NCI-H460 (cell line): Measurements from ENCODE around the gene SSR3. TPM values are rescaled to one million over a fixed set of nuclear protein-coding genes. Genes with fewer than 3 reads are reported as not detected.

Experiments used
- DNase-seq: peaks from one replicate; pipeline ENCODE4 v3.0.0-alpha.2; 2016; ENCODE audit warnings: low read depth; ENCODE audit errors: extremely low read depth
- total RNA-seq: library from RNA; depleted of rRNA; stranded (reverse); fragments of >200 nt; shearing (Covaris generic); gene quantifications from 2 replicates; pipeline ENCODE4 v1.2.3, GENCODE V29; 2014; rRNA removed

Gene SSR3
- total RNA-seq, 1 experiment from 2014 or later, result 276 TPM

DNA sequence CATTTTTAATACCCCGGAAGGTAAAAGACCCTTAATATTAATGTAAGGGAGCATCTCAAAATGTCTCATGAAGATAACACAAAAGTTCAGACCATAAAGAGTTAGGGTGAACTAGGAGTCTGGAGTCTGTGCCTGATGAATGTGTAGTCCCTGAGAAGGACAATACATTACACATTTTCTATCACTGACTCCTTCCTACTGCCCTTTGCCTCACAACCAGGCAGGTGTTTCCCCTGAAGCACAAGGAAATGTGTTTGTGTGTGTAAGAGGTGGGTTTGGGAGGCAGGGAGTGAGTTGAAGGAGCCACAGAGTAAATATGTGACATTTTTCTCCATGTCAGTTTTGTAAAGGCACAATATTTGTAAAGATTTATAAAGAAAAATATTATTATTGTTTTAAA, 59.1 kb downstream of the SSR3 start:
- no peak for DNase-seq

DNA sequence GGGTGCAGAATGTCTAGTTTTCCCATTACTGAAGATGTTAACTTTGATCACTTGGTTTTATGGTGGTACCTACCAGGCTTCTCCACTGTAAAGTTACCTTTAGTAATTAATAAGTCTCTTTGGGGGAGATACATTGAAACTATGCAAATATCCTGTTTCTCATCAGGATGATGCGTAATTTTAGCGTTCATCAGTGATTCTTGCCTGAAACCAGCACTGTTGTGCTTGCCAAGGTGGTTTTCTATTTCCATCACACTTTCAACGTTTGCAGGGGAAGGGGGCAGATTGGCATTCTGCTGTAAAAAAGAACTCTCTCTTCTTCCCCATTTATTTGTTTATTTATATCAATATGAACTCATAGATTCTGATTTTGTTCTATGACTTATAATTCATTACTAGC, 61.0 kb downstream of the SSR3 start:
- no peak for DNase-seq

DNA sequence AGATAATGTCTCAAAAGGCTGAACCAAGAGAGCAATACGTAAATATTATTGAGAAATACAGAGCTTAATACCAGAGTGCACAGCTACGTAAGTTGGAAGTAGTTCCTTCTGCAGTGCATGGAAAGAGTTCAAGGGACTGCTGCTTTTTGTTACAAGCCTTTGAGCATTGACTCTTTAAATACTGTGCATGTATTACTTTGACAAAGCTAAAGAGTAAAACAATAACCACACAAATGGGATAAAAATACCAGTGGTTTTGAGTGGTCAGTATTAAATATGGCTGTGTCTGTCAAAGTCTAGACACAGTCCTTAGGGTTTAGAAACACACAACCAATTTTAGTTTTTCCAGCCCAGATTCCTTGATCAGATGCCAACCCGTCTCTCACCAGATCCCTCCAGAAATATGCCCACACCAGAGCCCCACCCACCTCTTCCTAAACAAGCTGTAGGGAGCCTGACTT, 62.1 kb downstream of the SSR3 start:
- no peak for DNase-seq

- DNase-seq, result no peak
Observed at GRCh38 chr3:156491192-156491591, 63.7 kb downstream of the SSR3 start.

Other genes starting within 250 kb of the SSR3 start
- 10.9 and 12.3 TPM in 2 replicates for gene TIPARP, start 119.5 kb upstream of the SSR3 start, total RNA-seq